ENCODE results near the gene TBC1D7. TPM values are rescaled to one million over a fixed set of nuclear protein-coding genes. Genes with fewer than 3 reads are reported as not detected.

The TBC1D7 gene
- total RNA-seq, 1 experiment from 2014 or later = 32.1 TPM

DNA sequence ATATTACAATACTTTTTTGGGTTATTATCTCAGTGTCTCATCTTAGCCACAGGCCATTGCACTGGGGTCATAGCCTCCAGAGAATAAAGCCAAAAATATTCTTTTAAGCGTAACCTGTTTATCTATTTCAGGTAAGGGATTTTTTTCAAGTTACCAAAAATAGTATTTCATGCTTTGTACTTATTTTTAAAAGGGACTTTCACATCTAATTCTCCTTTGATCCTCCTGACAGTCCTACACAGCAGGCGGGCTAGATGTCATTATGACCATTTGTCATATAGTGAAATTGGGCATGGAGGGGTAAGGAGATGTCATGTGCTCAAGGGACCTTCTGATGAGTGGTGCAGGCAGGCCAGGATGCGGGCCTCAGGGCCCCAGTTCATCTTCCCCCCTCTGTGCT, 68.9 kb downstream of the TBC1D7 start:
- POLR2A ChIA-PET (ENCODE audit: low non-redundant PET) = no interaction called here
- Histone ChIP-seq H3K27me3 (replicated peaks; ENCODE audit: insufficient read depth, low read depth, low read length, poor library complexity) (no peaks in the 10 kb centered on the region), H3K4me1 (ENCODE audit: insufficient read depth, low read length, poor library complexity, severe bottlenecking) (no peaks in the 10 kb centered on the region), H3K4me3 (ENCODE audit: low read depth, low read length, poor library complexity, severe bottlenecking) (no peak overlapping the region), H3K9me3 (ENCODE audit: low read depth, low read length, poor library complexity, severe bottlenecking) (no peaks in the 10 kb centered on the region), H3K27ac (ENCODE audit: low read depth, low read length, poor library complexity, severe bottlenecking) (no peak overlapping the region), H3K36me3 (ENCODE audit: insufficient read depth, low read length, poor library complexity, severe bottlenecking) (no peaks in the 10 kb centered on the region)
- DNase-seq (ENCODE audit: low spot score) = no peak
- BruUV-seq (replicated peaks) = no TSS peak
- CTCF ChIA-PET = no interaction called here
- TF ChIP-seq EZH2 (IDR thresholded peaks at IDR 0.05; ENCODE audit: borderline replicate concordance, low read depth, low read length, poor library complexity, severe bottlenecking) = no peak
- TF ChIP-seq, protein P1, sequence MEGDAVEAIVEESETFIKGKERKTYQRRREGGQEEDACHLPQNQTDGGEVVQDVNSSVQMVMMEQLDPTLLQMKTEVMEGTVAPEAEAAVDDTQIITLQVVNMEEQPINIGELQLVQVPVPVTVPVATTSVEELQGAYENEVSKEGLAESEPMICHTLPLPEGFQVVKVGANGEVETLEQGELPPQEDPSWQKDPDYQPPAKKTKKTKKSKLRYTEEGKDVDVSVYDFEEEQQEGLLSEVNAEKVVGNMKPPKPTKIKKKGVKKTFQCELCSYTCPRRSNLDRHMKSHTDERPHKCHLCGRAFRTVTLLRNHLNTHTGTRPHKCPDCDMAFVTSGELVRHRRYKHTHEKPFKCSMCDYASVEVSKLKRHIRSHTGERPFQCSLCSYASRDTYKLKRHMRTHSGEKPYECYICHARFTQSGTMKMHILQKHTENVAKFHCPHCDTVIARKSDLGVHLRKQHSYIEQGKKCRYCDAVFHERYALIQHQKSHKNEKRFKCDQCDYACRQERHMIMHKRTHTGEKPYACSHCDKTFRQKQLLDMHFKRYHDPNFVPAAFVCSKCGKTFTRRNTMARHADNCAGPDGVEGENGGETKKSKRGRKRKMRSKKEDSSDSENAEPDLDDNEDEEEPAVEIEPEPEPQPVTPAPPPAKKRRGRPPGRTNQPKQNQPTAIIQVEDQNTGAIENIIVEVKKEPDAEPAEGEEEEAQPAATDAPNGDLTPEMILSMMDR (conservative IDR thresholded peaks at IDR 0.05; ENCODE audit: low read depth, low read length) = no peak
- intact Hi-C loops (cut with micrococcal nuclease; ENCODE audit: unreplicated experiment) = no loop called here

DNA sequence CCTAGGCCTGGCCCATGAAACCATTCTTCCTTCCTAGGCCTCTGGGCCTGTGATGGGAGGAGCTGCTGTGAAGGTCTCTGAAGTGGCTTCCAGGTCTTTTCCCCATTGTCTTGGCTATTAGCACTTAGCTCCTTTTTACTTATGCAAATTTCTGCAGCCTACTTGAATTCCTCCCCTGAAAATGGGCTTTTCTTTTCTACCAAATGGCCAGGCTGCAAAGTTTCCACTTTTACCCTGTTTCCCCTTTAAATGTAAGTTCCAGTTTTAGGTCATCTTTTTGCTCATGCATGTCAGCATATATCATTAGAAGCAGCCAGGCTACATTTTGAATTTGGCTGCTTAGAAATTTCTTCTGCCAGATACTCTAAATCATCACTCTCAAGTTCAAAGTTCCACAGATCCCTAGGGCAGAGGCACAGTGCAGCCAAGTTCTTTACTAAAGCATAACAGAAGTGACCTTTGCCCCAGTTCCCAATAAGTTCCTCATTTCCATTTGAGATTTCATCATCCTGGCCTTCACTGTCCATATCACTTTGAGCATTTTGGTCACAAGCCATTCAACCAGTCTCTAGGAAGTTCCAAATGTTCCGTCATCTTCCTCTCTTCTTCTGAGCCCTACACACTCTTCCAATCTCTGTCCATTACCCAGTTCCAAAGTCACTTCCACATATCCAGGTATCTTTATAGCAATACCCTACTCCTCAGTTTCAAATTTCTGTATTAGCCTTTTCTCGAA, 71.9 kb downstream of the TBC1D7 start:
- Histone ChIP-seq H3K4me1 (ENCODE audit: insufficient read depth, low read length, poor library complexity, severe bottlenecking) (no peaks in the 10 kb centered on the region), H3K4me3 (ENCODE audit: low read depth, low read length, poor library complexity, severe bottlenecking) (no peak overlapping the region), H3K9me3 (ENCODE audit: low read depth, low read length, poor library complexity, severe bottlenecking) (no peaks in the 10 kb centered on the region), H3K36me3 (ENCODE audit: insufficient read depth, low read length, poor library complexity, severe bottlenecking) (no peaks in the 10 kb centered on the region), H3K27me3 (replicated peaks; ENCODE audit: insufficient read depth, low read depth, low read length, poor library complexity) (no peaks in the 10 kb centered on the region), H3K27ac (ENCODE audit: low read depth, low read length, poor library complexity, severe bottlenecking) (no peak overlapping the region)
- POLR2A ChIA-PET (ENCODE audit: low non-redundant PET) = no interaction called here
- TF ChIP-seq EZH2 (IDR thresholded peaks at IDR 0.05; ENCODE audit: borderline replicate concordance, low read depth, low read length, poor library complexity, severe bottlenecking) = no peak
- TF ChIP-seq, protein P1 (conservative IDR thresholded peaks at IDR 0.05; ENCODE audit: low read depth, low read length) = no peak
- CTCF ChIA-PET = no interaction called here
- BruUV-seq (replicated peaks) = no TSS peak
- DNase-seq (ENCODE audit: low spot score) = no peak
- intact Hi-C loops (cut with micrococcal nuclease; ENCODE audit: unreplicated experiment) = no loop called here

Other genes starting within 250 kb of the TBC1D7 start
- gene GFOD1, start 159.1 kb upstream of the TBC1D7 start, total RNA-seq (2021) = 7.5 and 8.8 TPM in 2 replicates
- gene SIRT5, start 246.1 kb upstream of the TBC1D7 start, total RNA-seq (2021) = 7.6 and 9.0 TPM in 2 replicates

Measured in A673 (cell line).